ENCODE measurements around the gene HNRNPH3.

- TF ChIP-seq CTCF (IDR thresholded peaks at IDR 0.05; ENCODE audit: insufficient read depth, low read depth, low read length) (no peak), EZH2 (IDR thresholded peaks at IDR 0.05; ENCODE audit: insufficient read depth, low read length) (no peak)
These were observed 13.8 kb downstream of the HNRNPH3 start for GRCh38 chr10:68345621-68346020.

All from astrocyte (in vitro differentiated cells and primary cell).